Activated naive CD4-positive, alpha-beta T cell treated with anti-CD3 and anti-CD28 coated beads for 36 hours (primary cell): ENCODE results near the gene MYL5. TPM values are rescaled to one million over a fixed set of nuclear protein-coding genes. Genes with fewer than 3 reads are reported as not detected.
"Not testable (repeated sequence)": the region's sequence is repeated elsewhere in the genome, so short reads cannot be mapped to it uniquely, and the experiment has no call there.

ENCODE experiments used
- CTCF ChIA-PET: fragments of 350-600 bp; sonication (Branson Sonifier 250); formaldehyde crosslinking; loops from one replicate; lab custom pipeline; 2021; ENCODE audit warnings: antibody characterized with exemption; lab: Charles Lee
- DNase-seq: peaks from one replicate; pipeline ENCODE4 v3.0.0-alpha.2; 2020
- H3K27ac Mint-ChIP-seq: one replicate; pipeline ENCODE4 v1.8.0; 2021; ENCODE audit warnings: mild to moderate bottlenecking, mixed read lengths
- H3K27me3 Mint-ChIP-seq: one replicate; pipeline ENCODE4 v1.8.0; 2021; ENCODE audit warnings: low read depth, mixed read lengths
- H3K36me3 Mint-ChIP-seq: one replicate; pipeline ENCODE4 v1.8.0; 2021; ENCODE audit warnings: low read depth, mixed read lengths
- H3K4me1 Mint-ChIP-seq: one replicate; pipeline ENCODE4 v1.8.0; 2021; ENCODE audit warnings: low read depth, mixed read lengths
- H3K4me3 Mint-ChIP-seq: one replicate; pipeline ENCODE4 v1.8.0; 2021; ENCODE audit warnings: mild to moderate bottlenecking, moderate library complexity, mixed read lengths
- H3K9me3 Mint-ChIP-seq: one replicate; pipeline ENCODE4 v1.8.0; 2021; ENCODE audit warnings: mixed read lengths
- intact Hi-C: fragments of 100-400 bp; cut with micrococcal nuclease; formaldehyde crosslinking; loops from one replicate; pipeline ENCODE4 v1.15.1; 2023
- total RNA-seq, 2 experiments: library from RNA; stranded (reverse); gene quantifications; one replicate each; pipeline ENCODE4 v1.2.3, GENCODE V29; 2021

Gene MYL5
- total RNA-seq, 2 experiments from 2014 or later: 12.0 to 12.9 TPM

GRCh38 chr4:704971-705277, 30.6 kb downstream of the MYL5 start:
- H3K9me3 Mint-ChIP-seq: no peaks in the 10 kb centered on the region

DNA sequence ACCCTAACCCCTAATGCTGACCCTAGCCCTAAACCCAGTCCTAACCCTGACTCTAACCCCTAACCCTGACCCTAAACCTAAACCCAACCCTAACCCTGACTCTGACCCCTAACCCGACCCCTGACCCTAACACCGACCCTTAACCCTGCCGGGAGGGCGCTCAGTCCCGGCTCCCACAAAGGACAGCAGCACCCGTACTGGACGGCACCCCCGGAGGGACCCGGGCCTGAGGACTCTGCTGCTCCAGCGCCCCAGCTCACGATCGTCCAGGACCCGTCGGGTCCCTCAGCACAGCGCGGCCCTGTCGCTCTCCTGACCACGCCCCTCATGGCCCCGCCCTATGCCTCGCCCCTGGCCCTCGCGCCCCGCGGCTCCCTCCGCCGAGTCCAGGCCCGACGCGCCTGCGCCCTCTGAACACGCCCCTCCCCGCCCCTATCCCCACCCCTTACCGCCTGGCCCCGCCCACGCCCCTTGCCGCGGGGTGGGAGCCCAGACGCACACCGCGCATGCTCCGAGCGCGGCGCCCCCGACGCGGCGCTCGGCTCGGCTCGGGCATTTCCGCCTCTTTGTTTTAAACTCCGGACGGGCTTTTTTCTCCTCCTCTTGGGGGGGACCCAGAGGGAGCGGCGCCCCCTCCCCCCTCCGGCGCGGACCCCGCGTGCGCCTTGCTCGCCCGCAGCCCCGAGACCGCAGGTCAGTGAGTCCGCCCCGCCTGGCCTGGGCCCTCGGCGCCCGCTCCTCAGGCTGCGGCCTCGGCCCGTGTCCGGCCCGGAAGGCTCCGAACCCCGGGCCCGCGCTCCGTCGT, 31.1 kb downstream of the MYL5 start, which contains the start of gene PCGF3:
PCGF3 (plus strand) TSS at position 555 of the 805 bp plus-strand sequence. CDS start 27,849 bp downstream, outside the sequence.
- H3K4me3 Mint-ChIP-seq: peak within 1 kb of the TSS; percentile 76

More at GRCh38 chr4:704971-705277, 30.6 kb downstream of the MYL5 start:
- DNase-seq: no peak
- CTCF ChIA-PET: no interaction called here
- Mint-ChIP-seq H3K4me3 (peak overlapping the region; percentile 76), H3K4me1 (peaks cover 11% of the 10 kb centered on the region), H3K27ac (no peak overlapping the region), H3K27me3 (no peaks in the 10 kb centered on the region), H3K36me3 (no peaks in the 10 kb centered on the region)
- intact Hi-C loops: loop anchor here (1.0 to 5.0 kb wide), 7 partner anchors 31 to 977 kb away; partner anchors contain the start of genes ATP5ME, CTBP1, DGKQ and FAM53A

GRCh38 chr4:706083-706633, 31.8 kb downstream of the MYL5 start:
- CTCF ChIA-PET, H3K27me3 Mint-ChIP-seq, DNase-seq, H3K9me3 Mint-ChIP-seq, H3K36me3 Mint-ChIP-seq, H3K27ac Mint-ChIP-seq: not testable (repeated sequence)
- H3K4me3 Mint-ChIP-seq: peak overlapping the region; percentile 76
- peaks cover 16% of the 10 kb centered on the region for H3K4me1 Mint-ChIP-seq
- intact Hi-C loops: loop anchor here (5.0 kb wide), 1 partner anchor 976 kb away; the partner anchor contains the start of gene FAM53A

More for the DNA sequence above, 31.1 kb downstream of the MYL5 start, which contains the start of gene PCGF3:
- H3K9me3 Mint-ChIP-seq: no peaks in the 10 kb centered on the region
- intact Hi-C loops: loop anchor here (1.0 to 5.0 kb wide), 7 partner anchors 31 to 977 kb away; partner anchors contain the start of genes ATP5ME, CTBP1, DGKQ and FAM53A
- peak; percentile 96 for DNase-seq
- H3K27ac Mint-ChIP-seq: no peak within 1 kb of the TSS
- H3K4me1 Mint-ChIP-seq: peaks cover 13% of the 10 kb centered on the region
- no peaks in the 10 kb centered on the region for H3K27me3 Mint-ChIP-seq
- H3K36me3 Mint-ChIP-seq: no peaks in the 10 kb centered on the region
- CTCF ChIA-PET: no interaction called here

DNA sequence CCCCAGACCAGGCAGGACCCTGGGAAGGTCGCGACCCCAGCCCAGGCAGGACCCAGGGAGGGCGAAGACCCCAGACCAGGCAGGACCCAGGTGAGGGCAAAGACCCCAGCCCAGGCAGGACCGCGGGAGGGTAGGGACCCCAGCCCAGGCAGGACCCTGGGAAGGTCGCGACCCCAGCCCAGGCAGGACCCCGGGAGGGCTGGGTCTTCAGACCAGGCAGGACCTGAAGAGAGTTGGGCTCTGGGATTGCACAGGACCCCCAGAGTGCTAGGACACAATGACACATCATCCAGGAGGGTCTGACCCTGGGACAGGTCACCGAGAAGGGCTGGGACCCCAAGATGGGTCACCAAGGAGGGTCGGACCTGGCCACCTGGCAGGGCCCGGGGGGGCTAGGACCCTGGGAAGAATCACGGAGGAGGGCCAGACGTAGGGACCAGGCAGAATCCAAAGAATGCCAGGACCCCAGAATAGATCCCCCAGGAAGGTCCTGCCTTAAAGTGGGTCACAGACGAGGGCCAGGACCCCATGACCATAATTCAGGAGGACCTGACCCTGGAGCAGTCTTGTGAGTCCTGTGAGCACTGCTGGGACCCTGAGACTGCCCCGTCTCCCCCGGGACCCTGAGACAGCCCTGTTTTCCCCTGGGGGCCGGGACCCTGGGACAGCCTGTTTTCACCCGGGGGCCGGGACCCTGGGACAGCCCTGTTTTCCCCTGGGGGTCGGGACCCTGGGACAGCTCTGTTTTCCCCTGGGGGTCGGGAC, 32.7 kb downstream of the MYL5 start:
- Mint-ChIP-seq H3K27me3 (no peaks in the 10 kb centered on the region), H3K36me3 (no peaks in the 10 kb centered on the region), H3K4me3 (no peak overlapping the region), H3K4me1 (peaks cover 16% of the 10 kb centered on the region), H3K27ac (no peak overlapping the region), H3K9me3 (no peaks in the 10 kb centered on the region)
- no peak for DNase-seq
- intact Hi-C loops: loop anchor here (5.0 kb wide), 1 partner anchor 975 kb away; the partner anchor contains the start of gene FAM53A
- CTCF ChIA-PET: interaction anchor here (0.6 kb wide), 1 partner anchor 67 kb away, joined by 3 read pairs; no protein-coding TSS in a partner anchor

DNA sequence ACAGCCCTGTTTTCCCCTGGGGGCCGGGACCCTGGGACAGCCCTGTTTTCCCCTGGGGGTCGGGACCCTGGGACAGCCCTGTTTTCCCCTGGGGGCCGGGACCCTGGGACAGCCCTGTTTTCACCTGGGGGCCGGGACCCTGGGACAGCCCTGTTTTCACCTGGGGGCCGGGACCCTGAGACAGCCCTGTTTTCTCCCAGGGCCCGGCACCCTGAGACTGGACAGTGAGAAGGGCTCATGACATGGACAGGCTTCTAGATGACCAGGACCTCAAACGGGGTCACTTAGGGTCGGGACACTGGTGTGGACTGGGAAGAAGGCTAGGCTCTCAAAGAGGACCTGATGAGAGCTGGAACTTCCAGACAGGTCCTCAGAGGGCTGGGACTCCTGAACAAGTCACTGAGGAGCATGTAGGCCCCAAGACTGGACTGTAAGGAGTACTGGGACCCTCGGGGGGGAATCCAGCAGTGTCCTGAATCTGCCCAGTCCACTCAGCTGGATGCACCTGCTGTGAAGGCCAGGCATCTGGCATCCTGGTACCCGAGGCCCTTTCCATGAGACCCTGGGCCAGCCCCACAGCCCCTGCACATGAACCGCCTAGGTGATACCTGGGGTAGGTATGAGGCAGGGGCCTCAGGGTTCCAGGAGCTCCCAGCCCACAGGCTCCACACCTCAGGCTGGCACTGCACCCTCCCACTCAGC, 33.7 kb downstream of the MYL5 start:
- Mint-ChIP-seq H3K27ac (no peak overlapping the region), H3K9me3 (no peaks in the 10 kb centered on the region), H3K36me3 (no peaks in the 10 kb centered on the region), H3K4me3 (no peak overlapping the region), H3K4me1 (peaks cover 16% of the 10 kb centered on the region), H3K27me3 (no peaks in the 10 kb centered on the region)
- no peak for DNase-seq
- intact Hi-C loops: loop anchor here (5.0 kb wide), 1 partner anchor 974 kb away; the partner anchor contains the start of gene FAM53A
- CTCF ChIA-PET: interaction anchor here (0.6 kb wide), 1 partner anchor 68 kb away, joined by 3 read pairs; no protein-coding TSS in a partner anchor

GRCh38 chr4:708631-708933, 34.2 kb downstream of the MYL5 start:
- CTCF ChIA-PET: no interaction called here
- peaks cover 16% of the 10 kb centered on the region for H3K4me1 Mint-ChIP-seq
- intact Hi-C loops: loop anchor here (5.0 kb wide), 1 partner anchor 974 kb away; the partner anchor contains the start of gene FAM53A

DNA sequence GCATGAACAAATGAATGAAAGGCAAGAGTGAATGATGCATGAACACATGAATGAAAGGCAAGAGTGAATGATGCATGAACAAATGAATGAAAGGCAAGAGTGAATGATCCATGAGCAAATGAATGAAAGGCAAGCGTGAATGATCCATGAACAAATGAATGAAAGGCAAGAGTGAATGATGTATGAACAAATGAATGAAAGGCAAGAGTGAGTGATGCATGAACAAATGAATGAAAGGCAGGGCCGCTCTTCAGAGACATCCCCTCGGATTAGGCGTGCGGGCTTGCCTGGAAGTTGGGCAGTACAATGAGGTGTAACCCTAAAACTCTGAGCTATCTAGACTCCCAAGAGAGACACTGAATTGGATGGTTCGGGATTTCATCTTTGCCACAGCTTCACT, 35.0 kb downstream of the MYL5 start:
- no peak overlapping the region for H3K4me3 Mint-ChIP-seq
- H3K9me3 Mint-ChIP-seq: no peaks in the 10 kb centered on the region
- intact Hi-C loops: loop anchor here (5.0 kb wide), 1 partner anchor 973 kb away; the partner anchor contains the start of gene FAM53A
- no peaks in the 10 kb centered on the region for H3K27me3 Mint-ChIP-seq
- peaks cover 17% of the 10 kb centered on the region for H3K4me1 Mint-ChIP-seq
- H3K36me3 Mint-ChIP-seq: no peaks in the 10 kb centered on the region
- H3K27ac Mint-ChIP-seq: no peak overlapping the region
- CTCF ChIA-PET: interaction anchor here (1.4 kb wide), 1 partner anchor 12 kb away, joined by 4 read pairs; no protein-coding TSS in a partner anchor
- no peak for DNase-seq

More at GRCh38 chr4:708631-708933, 34.2 kb downstream of the MYL5 start:
- H3K36me3 Mint-ChIP-seq: no peaks in the 10 kb centered on the region
- H3K9me3 Mint-ChIP-seq: no peaks in the 10 kb centered on the region
- no peak for DNase-seq
- H3K4me3 Mint-ChIP-seq: no peak overlapping the region
- no peak overlapping the region for H3K27ac Mint-ChIP-seq
- no peaks in the 10 kb centered on the region for H3K27me3 Mint-ChIP-seq

DNA sequence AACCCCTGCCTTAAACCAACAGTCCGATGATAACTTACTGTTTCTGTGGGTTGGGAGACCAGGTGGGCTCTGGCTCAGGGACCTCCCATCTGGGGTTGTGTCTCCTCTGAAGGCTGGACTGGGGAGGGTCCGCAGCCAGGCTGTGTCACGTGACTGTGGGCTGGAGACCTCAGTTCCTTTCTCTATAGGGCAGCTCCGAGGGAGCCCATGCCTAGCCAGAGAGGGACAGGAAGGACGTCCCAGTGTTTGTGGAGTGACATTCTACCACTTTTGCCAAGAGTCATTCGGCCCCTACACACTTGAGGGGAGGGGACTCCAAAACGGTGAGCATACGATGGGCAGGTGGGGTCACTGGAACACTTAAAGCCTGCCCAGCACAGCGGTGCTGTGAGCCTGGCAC, 35.8 kb downstream of the MYL5 start:
- H3K27ac Mint-ChIP-seq: no peak overlapping the region
- H3K36me3 Mint-ChIP-seq: no peaks in the 10 kb centered on the region
- H3K27me3 Mint-ChIP-seq: no peaks in the 10 kb centered on the region
- CTCF ChIA-PET: interaction anchor here (1.4 kb wide), 1 partner anchor 12 kb away, joined by 4 read pairs; no protein-coding TSS in a partner anchor
- H3K4me3 Mint-ChIP-seq: no peak overlapping the region
- H3K4me1 Mint-ChIP-seq: peaks cover 21% of the 10 kb centered on the region
- no peak for DNase-seq
- intact Hi-C loops: no loop called here
- H3K9me3 Mint-ChIP-seq: no peaks in the 10 kb centered on the region

DNA sequence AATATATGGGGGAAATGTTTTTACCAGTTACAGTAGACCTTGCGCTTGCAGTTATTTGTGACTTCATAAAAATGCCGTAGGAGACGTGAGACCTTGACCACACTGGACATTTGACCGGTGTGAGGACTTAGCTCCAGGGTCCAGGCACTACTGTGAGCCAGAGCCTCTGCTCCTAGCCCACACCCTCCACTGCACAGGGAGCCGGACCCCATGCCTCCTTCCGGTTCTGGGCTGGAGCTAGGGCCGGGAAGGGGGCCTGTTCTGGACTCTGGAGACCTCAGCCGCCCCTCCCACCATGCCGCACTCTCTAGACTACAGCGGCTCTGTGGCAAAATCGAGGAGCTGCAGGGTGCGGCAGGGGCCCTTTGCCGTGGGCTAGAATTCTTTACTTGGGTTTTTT, 36.6 kb downstream of the MYL5 start:
- intact Hi-C loops: no loop called here
- Mint-ChIP-seq H3K4me1 (peaks cover 21% of the 10 kb centered on the region), H3K27ac (no peak overlapping the region)

DNA sequence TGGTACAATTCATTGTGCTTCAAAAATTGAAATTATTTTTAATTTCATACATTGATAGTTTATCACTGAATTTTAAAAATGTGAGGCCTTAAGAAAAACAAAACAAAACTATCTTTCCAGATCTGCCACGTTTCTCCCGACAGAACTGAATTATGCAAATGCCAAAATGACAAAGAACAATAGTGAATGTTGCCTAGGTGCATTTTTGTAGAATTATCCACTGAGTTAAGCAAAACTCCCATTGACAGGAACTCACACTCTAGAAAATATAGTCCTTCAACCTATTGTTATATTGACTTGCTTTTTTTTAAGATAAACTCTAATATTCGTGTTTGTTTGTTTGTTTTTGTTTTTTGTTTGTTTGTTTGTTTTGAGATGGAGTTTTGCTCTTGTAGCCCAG, 37.8 kb downstream of the MYL5 start:
- H3K36me3 Mint-ChIP-seq: no peaks in the 10 kb centered on the region
- H3K4me3 Mint-ChIP-seq: no peak overlapping the region
- H3K9me3 Mint-ChIP-seq: no peaks in the 10 kb centered on the region
- CTCF ChIA-PET: no interaction called here
- no peaks in the 10 kb centered on the region for H3K27me3 Mint-ChIP-seq
- H3K27ac Mint-ChIP-seq: no peak overlapping the region
- H3K4me1 Mint-ChIP-seq: peaks cover 21% of the 10 kb centered on the region
- no peak for DNase-seq
- intact Hi-C loops: no loop called here

More for the DNA sequence above, 36.6 kb downstream of the MYL5 start:
- no peak overlapping the region for H3K4me3 Mint-ChIP-seq
- no peaks in the 10 kb centered on the region for H3K27me3 Mint-ChIP-seq
- DNase-seq: no peak
- H3K9me3 Mint-ChIP-seq: no peaks in the 10 kb centered on the region
- CTCF ChIA-PET: interaction anchor here (0.6 kb wide), 1 partner anchor 640 kb away, joined by 3 read pairs; no protein-coding TSS in a partner anchor
- no peaks in the 10 kb centered on the region for H3K36me3 Mint-ChIP-seq

DNA sequence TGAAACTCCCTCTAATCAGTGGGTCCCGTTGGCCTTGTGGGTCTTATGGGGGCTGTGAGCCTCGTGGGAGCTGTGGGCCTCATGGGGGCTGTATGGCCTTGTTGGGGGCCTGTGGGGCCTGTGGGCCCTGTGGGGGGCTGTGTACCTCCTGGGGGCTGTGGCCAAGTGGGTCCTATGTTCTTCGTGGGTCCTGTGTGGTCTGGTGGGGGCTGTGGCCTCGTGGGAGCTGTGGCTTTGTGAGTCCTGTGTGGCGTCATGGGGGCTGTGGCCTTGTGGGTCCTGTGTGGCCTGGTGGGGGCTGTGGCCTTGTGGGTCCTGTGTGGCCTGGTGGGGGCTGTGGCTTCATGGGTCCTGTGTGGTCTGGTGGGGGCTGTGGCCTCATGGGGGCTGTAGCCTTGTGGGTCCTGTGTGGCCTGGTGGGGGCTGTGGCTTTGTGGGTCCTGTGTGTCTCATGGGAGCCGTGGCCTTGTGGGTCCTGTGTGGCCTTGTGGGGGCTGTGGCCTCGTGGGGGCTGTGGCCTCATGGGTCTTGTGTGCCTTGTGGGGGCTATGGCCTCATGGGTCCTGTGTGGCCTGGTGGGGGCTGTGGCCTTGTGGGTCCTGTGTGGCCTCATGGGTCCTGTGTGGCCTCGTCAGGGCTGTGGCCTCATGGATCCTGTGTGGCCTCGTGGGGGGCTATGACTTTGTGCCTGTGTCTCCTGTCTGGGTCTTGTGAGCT, 38.7 kb downstream of the MYL5 start:
- Mint-ChIP-seq H3K27ac (no peak overlapping the region), H3K9me3 (no peaks in the 10 kb centered on the region), H3K4me1 (peaks cover 26% of the 10 kb centered on the region), H3K27me3 (no peaks in the 10 kb centered on the region), H3K36me3 (no peaks in the 10 kb centered on the region), H3K4me3 (no peak overlapping the region)
- no peak for DNase-seq
- CTCF ChIA-PET: no interaction called here
- intact Hi-C loops: no loop called here
